Measurements from ENCODE around the gene ANKRD24. TPM values are rescaled to one million over a fixed set of nuclear protein-coding genes. Genes with fewer than 3 reads are reported as not detected.

Gene ANKRD24
- total and polyA plus RNA-seq, 2 of the 13 experiments (the other 11 are each of a cell fraction or from before 2014, with no cell fraction given) = 0.13 to 0.24 TPM

DNA sequence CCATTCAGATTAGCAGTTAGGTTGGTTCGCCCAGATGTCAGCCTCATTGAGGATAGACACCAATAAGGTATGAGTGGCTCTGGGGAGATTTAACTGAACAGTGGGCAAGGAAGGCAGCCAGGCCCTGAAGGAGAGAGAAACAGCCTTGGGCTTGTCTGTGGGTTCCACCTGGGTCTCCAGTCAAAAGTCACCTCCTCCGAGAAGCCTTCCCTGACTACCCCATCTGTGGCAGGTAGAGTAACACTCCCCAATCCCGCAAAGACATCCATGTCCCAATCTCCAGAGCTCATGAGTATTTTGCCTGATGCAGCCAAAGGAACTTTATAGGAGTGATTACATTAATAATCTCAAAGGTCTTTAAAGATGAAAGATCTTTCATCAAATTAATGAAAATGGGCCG, 56.3 kb downstream of the ANKRD24 start:
- BruUV-seq (replicated peaks) = no TSS peak
- Histone ChIP-seq H3K9ac (ENCODE audit: insufficient read depth, low read depth, low read length) (no peak overlapping the region), H3K9me3 (ENCODE audit: low read length) (peaks cover 14% of the 10 kb centered on the region), H2AFZ (ENCODE audit: low read length) (no peak overlapping the region), H3K4me1 (ENCODE audit: insufficient read depth, low read length) (peaks cover 18% of the 10 kb centered on the region), H3K36me3 (replicated peaks in 1 of 2; ENCODE audit: control insufficient read depth in 1 of 2, insufficient read depth in 2 of 2, low read length in 2 of 2) (no peaks in the 10 kb centered on the region), H3K27ac (ENCODE audit: extremely low read length, insufficient read depth, low read length) (no peak overlapping the region), H3K4me3 (replicated peaks in 1 of 3; ENCODE audit: insufficient read depth in 1 of 3, low read depth in 2 of 3, low read length in 3 of 3) (no peak overlapping the region), H3K27me3 (ENCODE audit: control insufficient read depth in 1 of 2, insufficient read depth in 2 of 2, low read length in 2 of 2) (no peaks in the 10 kb centered on the region; a peak in 1 of 5 replicates), H3K4me2 (ENCODE audit: low read depth, low read length) (no peak overlapping the region), H3K79me2 (ENCODE audit: insufficient read depth, low read length) (no peaks in the 10 kb centered on the region), H4K20me1 (ENCODE audit: insufficient read depth, low read length) (no peaks in the 10 kb centered on the region)
- ChIA-PET CTCF (ENCODE audit: low intra/inter-chr PET ratio, low total read pairs) (no interaction called here), POLR2A (no interaction called here)
- FAIRE-seq = no peak
- in situ Hi-C loops (cut with HindIII; ENCODE audit: extremely low pct_ligation_motif_present, low pct_unique_long_range_greater_than_20kb) = no loop called here
- intact Hi-C loops (cut with micrococcal nuclease; ENCODE audit: unreplicated experiment) = no loop called here
- ATAC-seq = no peak
- 63% methylated on average over 4 of the region's 4 CpGs for WGBS (ENCODE audit: low lambda C conversion rate)
- DNase-seq (ENCODE audit: low spot score) = no peak
- TF ChIP-seq KLF16 (CRISPR knock-in tag; IDR thresholded peaks at IDR 0.05) (no peak), ZFP36 (IDR thresholded peaks at IDR 0.05; ENCODE audit: borderline replicate concordance, low read depth, low read length, partially characterized antibody) (peak; percentile 82), RARA (CRISPR knock-in tag; IDR thresholded peaks at IDR 0.05) (no peak), TBP (CRISPR knock-in tag; IDR thresholded peaks at IDR 0.05) (no peak), IKZF4 (CRISPR knock-in tag; IDR thresholded peaks at IDR 0.05; ENCODE audit: borderline replicate concordance, low read depth, not compliant biosample characterization) (no peak)
- TF ChIP-seq, protein P1, sequence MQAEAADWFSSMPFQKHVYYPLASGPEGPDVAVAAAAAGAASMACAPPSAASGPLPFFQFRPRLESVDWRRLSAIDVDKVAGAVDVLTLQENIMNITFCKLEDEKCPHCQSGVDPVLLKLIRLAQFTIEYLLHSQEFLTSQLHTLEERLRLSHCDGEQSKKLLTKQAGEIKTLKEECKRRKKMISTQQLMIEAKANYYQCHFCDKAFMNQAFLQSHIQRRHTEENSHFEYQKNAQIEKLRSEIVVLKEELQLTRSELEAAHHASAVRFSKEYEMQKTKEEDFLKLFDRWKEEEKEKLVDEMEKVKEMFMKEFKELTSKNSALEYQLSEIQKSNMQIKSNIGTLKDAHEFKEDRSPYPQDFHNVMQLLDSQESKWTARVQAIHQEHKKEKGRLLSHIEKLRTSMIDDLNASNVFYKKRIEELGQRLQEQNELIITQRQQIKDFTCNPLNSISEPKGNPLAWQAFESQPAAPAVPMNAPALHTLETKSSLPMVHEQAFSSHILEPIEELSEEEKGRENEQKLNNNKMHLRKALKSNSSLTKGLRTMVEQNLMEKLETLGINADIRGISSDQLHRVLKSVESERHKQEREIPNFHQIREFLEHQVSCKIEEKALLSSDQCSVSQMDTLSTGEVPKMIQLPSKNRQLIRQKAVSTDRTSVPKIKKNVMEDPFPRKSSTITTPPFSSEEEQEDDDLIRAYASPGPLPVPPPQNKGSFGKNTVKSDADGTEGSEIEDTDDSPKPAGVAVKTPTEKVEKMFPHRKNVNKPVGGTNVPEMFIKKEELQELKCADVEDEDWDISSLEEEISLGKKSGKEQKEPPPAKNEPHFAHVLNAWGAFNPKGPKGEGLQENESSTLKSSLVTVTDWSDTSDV (CRISPR knock-in tag; IDR thresholded peaks at IDR 0.05) = no peak
- TF ChIP-seq, protein P2, sequence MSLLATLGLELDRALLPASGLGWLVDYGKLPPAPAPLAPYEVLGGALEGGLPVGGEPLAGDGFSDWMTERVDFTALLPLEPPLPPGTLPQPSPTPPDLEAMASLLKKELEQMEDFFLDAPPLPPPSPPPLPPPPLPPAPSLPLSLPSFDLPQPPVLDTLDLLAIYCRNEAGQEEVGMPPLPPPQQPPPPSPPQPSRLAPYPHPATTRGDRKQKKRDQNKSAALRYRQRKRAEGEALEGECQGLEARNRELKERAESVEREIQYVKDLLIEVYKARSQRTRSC (CRISPR knock-in tag; IDR thresholded peaks at IDR 0.05; ENCODE audit: low read depth) = no peak
- TF ChIP-seq, protein P3, sequence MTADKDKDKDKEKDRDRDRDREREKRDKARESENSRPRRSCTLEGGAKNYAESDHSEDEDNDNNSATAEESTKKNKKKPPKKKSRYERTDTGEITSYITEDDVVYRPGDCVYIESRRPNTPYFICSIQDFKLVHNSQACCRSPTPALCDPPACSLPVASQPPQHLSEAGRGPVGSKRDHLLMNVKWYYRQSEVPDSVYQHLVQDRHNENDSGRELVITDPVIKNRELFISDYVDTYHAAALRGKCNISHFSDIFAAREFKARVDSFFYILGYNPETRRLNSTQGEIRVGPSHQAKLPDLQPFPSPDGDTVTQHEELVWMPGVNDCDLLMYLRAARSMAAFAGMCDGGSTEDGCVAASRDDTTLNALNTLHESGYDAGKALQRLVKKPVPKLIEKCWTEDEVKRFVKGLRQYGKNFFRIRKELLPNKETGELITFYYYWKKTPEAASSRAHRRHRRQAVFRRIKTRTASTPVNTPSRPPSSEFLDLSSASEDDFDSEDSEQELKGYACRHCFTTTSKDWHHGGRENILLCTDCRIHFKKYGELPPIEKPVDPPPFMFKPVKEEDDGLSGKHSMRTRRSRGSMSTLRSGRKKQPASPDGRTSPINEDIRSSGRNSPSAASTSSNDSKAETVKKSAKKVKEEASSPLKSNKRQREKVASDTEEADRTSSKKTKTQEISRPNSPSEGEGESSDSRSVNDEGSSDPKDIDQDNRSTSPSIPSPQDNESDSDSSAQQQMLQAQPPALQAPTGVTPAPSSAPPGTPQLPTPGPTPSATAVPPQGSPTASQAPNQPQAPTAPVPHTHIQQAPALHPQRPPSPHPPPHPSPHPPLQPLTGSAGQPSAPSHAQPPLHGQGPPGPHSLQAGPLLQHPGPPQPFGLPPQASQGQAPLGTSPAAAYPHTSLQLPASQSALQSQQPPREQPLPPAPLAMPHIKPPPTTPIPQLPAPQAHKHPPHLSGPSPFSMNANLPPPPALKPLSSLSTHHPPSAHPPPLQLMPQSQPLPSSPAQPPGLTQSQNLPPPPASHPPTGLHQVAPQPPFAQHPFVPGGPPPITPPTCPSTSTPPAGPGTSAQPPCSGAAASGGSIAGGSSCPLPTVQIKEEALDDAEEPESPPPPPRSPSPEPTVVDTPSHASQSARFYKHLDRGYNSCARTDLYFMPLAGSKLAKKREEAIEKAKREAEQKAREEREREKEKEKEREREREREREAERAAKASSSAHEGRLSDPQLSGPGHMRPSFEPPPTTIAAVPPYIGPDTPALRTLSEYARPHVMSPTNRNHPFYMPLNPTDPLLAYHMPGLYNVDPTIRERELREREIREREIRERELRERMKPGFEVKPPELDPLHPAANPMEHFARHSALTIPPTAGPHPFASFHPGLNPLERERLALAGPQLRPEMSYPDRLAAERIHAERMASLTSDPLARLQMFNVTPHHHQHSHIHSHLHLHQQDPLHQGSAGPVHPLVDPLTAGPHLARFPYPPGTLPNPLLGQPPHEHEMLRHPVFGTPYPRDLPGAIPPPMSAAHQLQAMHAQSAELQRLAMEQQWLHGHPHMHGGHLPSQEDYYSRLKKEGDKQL (CRISPR knock-in tag; IDR thresholded peaks at IDR 0.05; ENCODE audit: low read depth) = no peak
